SU-DHL-6 (cell line): Measurements from ENCODE around the gene BMPR1A.

Source experiments
- EZH2phosphoT487 ChIP-seq: fragments of 200-600 bp; sonication (generic), shearing (Covaris generic); conservative IDR thresholded peaks from 2 replicates; pipeline ENCODE4 v1.6.1; 2018; ENCODE audit warnings: mild to moderate bottlenecking, antibody characterized with exemption, low read length, moderate library complexity, mixed read lengths
- TF ChIP-seq, protein P1 (sequence below): fragments of 200-600 bp; sonication (generic); IDR thresholded peaks from one replicate; pipeline ENCODE4 v1.5.1; 2017; ENCODE audit warnings: antibody characterized with exemption, mild to moderate bottlenecking, low read length, moderate library complexity; ENCODE audit not compliant: insufficient read depth, poor library complexity, severe bottlenecking

GRCh38 chr10:86813101-86813500 lies 56.7 kb downstream of the BMPR1A start:
- TF ChIP-seq, protein P1, sequence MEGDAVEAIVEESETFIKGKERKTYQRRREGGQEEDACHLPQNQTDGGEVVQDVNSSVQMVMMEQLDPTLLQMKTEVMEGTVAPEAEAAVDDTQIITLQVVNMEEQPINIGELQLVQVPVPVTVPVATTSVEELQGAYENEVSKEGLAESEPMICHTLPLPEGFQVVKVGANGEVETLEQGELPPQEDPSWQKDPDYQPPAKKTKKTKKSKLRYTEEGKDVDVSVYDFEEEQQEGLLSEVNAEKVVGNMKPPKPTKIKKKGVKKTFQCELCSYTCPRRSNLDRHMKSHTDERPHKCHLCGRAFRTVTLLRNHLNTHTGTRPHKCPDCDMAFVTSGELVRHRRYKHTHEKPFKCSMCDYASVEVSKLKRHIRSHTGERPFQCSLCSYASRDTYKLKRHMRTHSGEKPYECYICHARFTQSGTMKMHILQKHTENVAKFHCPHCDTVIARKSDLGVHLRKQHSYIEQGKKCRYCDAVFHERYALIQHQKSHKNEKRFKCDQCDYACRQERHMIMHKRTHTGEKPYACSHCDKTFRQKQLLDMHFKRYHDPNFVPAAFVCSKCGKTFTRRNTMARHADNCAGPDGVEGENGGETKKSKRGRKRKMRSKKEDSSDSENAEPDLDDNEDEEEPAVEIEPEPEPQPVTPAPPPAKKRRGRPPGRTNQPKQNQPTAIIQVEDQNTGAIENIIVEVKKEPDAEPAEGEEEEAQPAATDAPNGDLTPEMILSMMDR = no peak
- no peak for TF ChIP-seq EZH2phosphoT487
